CD4-positive, alpha-beta T cell (primary cell): ENCODE measurements around the gene SLC39A5. TPM values are rescaled to one million over a fixed set of nuclear protein-coding genes. Genes with fewer than 3 reads are reported as not detected.

Source experiments
- ATAC-seq: fragments of 200-7000 bp; cut with Tn5 transposase; one replicate; pipeline ENCODE4 v1.10.0; 2022; ENCODE audit warnings: mild to moderate bottlenecking; ENCODE audit not compliant: poor library complexity
- CTCF ChIA-PET: fragments of 350-600 bp; sonication (Branson Sonifier 250); formaldehyde crosslinking; loops from one replicate; lab custom pipeline; 2021; ENCODE audit warnings: antibody characterized with exemption, inconsistent platforms; lab: Charles Lee
- POLR2A ChIA-PET: fragments of 350-600 bp; sonication (Branson Sonifier 250); formaldehyde crosslinking; loops from one replicate; lab custom pipeline; 2021; ENCODE audit warnings: antibody characterized with exemption, inconsistent platforms; lab: Charles Lee
- DNase-seq, 14 experiments: peaks; one replicate each; pipeline ENCODE4 v3.0.0-alpha.2; 2013 to 2020; ENCODE audit warnings: mixed read lengths in 2 of 14
- H3K27ac ChIP-seq, 2 donors: one replicate each; pipeline versions ENCODE4 v1.5.1 to v1.7.0; 2013; ENCODE audit warnings: low read length in 2 of 2, low read depth in 1 of 2, mild to moderate bottlenecking in 1 of 2
- H3K27me3 ChIP-seq, 2 experiments: 1 replicate in 1 of 2; 2 replicates in 1 of 2; pipeline versions ENCODE4 v1.6.1 to v1.7.0; 2013; ENCODE audit warnings: low read length in 2 of 2, control low read depth in 1 of 2, mild to moderate bottlenecking in 1 of 2, moderate library complexity in 1 of 2; ENCODE audit not compliant: insufficient read depth in 2 of 2, control insufficient read depth in 1 of 2
- H3K36me3 ChIP-seq: one replicate; pipeline ENCODE4 v1.6.1; 2013; ENCODE audit warnings: low read length, control low read depth; ENCODE audit not compliant: insufficient read depth
- H3K4me1 ChIP-seq: one replicate; pipeline ENCODE4 v1.6.1; 2013; ENCODE audit warnings: low read length, control low read depth; ENCODE audit not compliant: insufficient read depth
- H3K4me3 ChIP-seq: one replicate; pipeline ENCODE4 v1.5.1; 2013; ENCODE audit warnings: mild to moderate bottlenecking, low read length, moderate library complexity
- H3K9me3 ChIP-seq, 2 experiments: 1 replicate in 1 of 2; 2 replicates in 1 of 2; pipeline versions ENCODE4 v1.6.1 to v1.7.0; 2013; ENCODE audit warnings: low read length in 2 of 2, mild to moderate bottlenecking in 2 of 2, control low read depth in 1 of 2, moderate library complexity in 1 of 2; ENCODE audit not compliant: control insufficient read depth in 1 of 2, insufficient read depth in 1 of 2
- H3K27ac Mint-ChIP-seq: one replicate; pipeline ENCODE4 v1.8.0; 2020; ENCODE audit warnings: mixed read lengths
- H3K27me3 Mint-ChIP-seq: one replicate; pipeline ENCODE4 v1.8.0; 2021; ENCODE audit warnings: mixed read lengths
- H3K36me3 Mint-ChIP-seq: one replicate; pipeline ENCODE4 v1.8.0; 2021; ENCODE audit warnings: low read depth, mixed read lengths
- H3K4me1 Mint-ChIP-seq: one replicate; pipeline ENCODE4 v1.8.0; 2021; ENCODE audit warnings: low read depth, mixed read lengths
- H3K4me3 Mint-ChIP-seq: one replicate; pipeline ENCODE4 v1.8.0; 2020; ENCODE audit warnings: mild to moderate bottlenecking, mixed read lengths
- H3K9me3 Mint-ChIP-seq: one replicate; pipeline ENCODE4 v1.8.0; 2020; ENCODE audit warnings: mixed read lengths
- intact Hi-C, 2 experiments: fragments of 100-400 bp; cut with DNase I in 1 of 2; cut with micrococcal nuclease in 1 of 2; formaldehyde crosslinking; loops; one replicate each; pipeline versions ENCODE4 v1.15.1 to v1.9.0; 2023 to 2025; cut with DNase I, micrococcal nuclease
- total RNA-seq, 174 experiments: library from RNA in 2 of 174; stranded (reverse) in 2 of 174; gene quantifications; one replicate each; pipeline ENCODE4 v1.2.3 and lab custom pipeline; 2021 to 2026
- TF ChIP-seq, protein P1 (sequence below): fragments of 200-600 bp; IDR thresholded peaks from one replicate; pipeline ENCODE4 v1.8.0; 2022; ENCODE audit warnings: antibody characterized with exemption, mild to moderate bottlenecking

Gene SLC39A5
- total RNA-seq, 2 experiments from 2014 or later, result 0.33 TPM; not detected in 1

DNA sequence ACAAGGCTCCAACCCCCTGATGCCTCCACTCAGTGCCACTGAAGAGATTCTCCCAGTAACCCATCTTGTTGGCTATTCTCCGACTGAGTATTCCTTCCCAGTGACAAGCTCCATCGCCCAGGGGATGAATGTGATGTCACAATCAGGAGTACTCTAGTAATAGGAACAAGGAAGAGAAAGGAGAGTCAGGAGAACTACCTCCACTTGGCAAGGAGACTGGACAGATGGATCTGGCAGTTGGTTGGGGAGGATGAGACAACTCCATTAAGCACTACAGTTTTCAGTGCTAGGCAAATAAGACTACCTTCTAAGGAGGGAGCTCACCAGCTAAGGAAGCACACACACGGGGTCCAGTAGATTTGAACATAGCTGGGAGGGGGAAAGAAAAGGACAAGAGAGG lies 13.4 kb upstream of the SLC39A5 start:
- H3K9me3 ChIP-seq, result no peaks in the 10 kb centered on the region
- DNase-seq (no peak), ATAC-seq (no peak)
- ChIA-PET CTCF (no interaction called here), POLR2A (no interaction called here)
- peaks cover 47% of the 10 kb centered on the region for H3K36me3 ChIP-seq
- Mint-ChIP-seq H3K4me1 (peaks cover 24% of the 10 kb centered on the region), H3K4me3 (no peak overlapping the region), H3K36me3 (peaks cover 57% of the 10 kb centered on the region), H3K27me3 (no peaks in the 10 kb centered on the region), H3K9me3 (no peaks in the 10 kb centered on the region), H3K27ac (no peak overlapping the region)
- H3K27ac ChIP-seq, result no peak overlapping the region
- peaks cover 19% of the 10 kb centered on the region for H3K4me1 ChIP-seq
- intact Hi-C loops, result no loop called here
- TF ChIP-seq, protein P1, sequence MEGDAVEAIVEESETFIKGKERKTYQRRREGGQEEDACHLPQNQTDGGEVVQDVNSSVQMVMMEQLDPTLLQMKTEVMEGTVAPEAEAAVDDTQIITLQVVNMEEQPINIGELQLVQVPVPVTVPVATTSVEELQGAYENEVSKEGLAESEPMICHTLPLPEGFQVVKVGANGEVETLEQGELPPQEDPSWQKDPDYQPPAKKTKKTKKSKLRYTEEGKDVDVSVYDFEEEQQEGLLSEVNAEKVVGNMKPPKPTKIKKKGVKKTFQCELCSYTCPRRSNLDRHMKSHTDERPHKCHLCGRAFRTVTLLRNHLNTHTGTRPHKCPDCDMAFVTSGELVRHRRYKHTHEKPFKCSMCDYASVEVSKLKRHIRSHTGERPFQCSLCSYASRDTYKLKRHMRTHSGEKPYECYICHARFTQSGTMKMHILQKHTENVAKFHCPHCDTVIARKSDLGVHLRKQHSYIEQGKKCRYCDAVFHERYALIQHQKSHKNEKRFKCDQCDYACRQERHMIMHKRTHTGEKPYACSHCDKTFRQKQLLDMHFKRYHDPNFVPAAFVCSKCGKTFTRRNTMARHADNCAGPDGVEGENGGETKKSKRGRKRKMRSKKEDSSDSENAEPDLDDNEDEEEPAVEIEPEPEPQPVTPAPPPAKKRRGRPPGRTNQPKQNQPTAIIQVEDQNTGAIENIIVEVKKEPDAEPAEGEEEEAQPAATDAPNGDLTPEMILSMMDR, result no peak
- no peaks in the 10 kb centered on the region for H3K27me3 ChIP-seq
- H3K4me3 ChIP-seq, result no peak overlapping the region

DNA sequence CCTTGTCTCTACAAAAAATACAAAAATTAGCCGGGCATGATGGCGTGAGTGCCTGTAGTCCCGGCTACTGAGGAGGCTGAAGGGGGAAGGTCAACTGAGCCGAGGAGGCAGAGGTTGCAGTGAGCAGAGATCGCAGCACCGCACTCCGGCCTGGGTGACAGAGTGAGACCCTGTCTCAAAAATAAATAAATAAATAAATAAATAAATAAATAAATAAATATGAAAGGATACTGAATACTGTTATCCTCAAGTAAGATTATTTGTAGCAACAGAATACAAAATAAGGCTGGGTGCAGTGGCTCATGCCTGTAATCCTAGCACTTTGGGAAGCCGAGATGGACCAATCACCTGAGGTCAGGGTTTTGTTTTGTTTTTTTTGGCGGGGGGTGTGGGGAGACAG lies 10.0 kb upstream of the SLC39A5 start:
- ATAC-seq, result no peak
- H3K4me3 ChIP-seq, result no peak overlapping the region
- ChIA-PET POLR2A (interaction anchor here (0.9 to 4.1 kb wide), 3 partner anchors 15 to 101 kb away, joined by 3 to 62 read pairs (median 34); partner anchors contain the start of genes ESYT1 and ZC3H10), CTCF (interaction anchor here (1.2 to 4.8 kb wide), 3 partner anchors 14 to 30 kb away, joined by 3 to 31 read pairs (median 26); partner anchors contain the start of gene SMARCC2)
- intact Hi-C loops, result loop anchor here (5.0 to 10.0 kb wide), 2 partner anchors 37 to 175 kb away; partner anchors contain the start of genes ANKRD52 (in 1 of the 2) and RPS26 (in 1 of the 2)
- no peak overlapping the region for H3K27ac ChIP-seq
- peaks cover 50% of the 10 kb centered on the region for H3K4me1 ChIP-seq
- DNase-seq, result no peak
- Mint-ChIP-seq H3K4me1 (peaks cover 51% of the 10 kb centered on the region), H3K4me3 (peak overlapping the region; percentile 23), H3K27me3 (no peaks in the 10 kb centered on the region), H3K36me3 (peaks cover 34% of the 10 kb centered on the region), H3K27ac (peak overlapping the region; percentile 100), H3K9me3 (no peaks in the 10 kb centered on the region)
- no peaks in the 10 kb centered on the region for H3K9me3 ChIP-seq
- no peaks in the 10 kb centered on the region for H3K27me3 ChIP-seq
- TF ChIP-seq, protein P1, result no peak
- peaks cover 15% of the 10 kb centered on the region for H3K36me3 ChIP-seq

DNA sequence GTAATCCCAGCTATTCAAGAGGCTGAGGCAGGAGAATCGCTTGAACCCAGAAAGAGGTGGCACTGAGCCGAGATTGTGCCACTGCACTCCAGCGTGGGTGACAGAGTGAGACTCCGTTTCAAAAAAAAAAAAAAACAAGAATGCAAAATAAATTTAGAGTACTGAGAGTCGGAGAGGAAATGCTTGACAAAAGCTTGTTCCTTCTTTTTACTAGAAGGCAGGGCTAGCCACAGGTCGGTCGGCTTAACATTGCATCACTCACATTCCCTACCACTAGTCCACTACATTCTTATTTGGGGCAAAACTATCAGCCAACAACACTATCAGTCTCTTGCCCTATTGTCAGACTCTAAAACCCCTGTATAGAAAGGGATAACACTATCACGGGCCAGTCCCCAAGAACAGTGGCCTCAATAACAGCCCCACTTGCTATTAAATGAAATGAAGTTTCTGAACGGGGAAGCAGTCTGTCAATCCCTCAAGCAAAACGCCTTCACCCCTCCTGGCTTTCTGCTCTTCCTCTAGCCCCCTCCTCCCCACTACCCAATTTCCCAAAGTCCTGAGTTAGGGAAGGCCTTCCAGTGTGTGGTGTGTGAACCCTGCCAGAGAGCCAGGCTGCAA lies 9.1 kb upstream of the SLC39A5 start:
- Histone ChIP-seq H3K27me3 (no peaks in the 10 kb centered on the region), H3K4me3 (peak overlapping the region; percentile 83), H3K9me3 (no peaks in the 10 kb centered on the region), H3K36me3 (peaks cover 11% of the 10 kb centered on the region), H3K4me1 (peaks cover 56% of the 10 kb centered on the region), H3K27ac (peak overlapping the region; percentile 97 to 98)
- ATAC-seq (no peak), DNase-seq (peak in 3 of 14 experiments; percentile 9 to 37 (median 35))
- Mint-ChIP-seq H3K9me3 (no peaks in the 10 kb centered on the region), H3K4me1 (peaks cover 55% of the 10 kb centered on the region), H3K36me3 (peaks cover 27% of the 10 kb centered on the region), H3K4me3 (peak overlapping the region; percentile 98), H3K27me3 (no peaks in the 10 kb centered on the region), H3K27ac (peak overlapping the region; percentile 100)
- intact Hi-C loops, result loop anchor here (5.0 to 10.0 kb wide), 2 partner anchors 37 to 176 kb away; partner anchors contain the start of genes ANKRD52 (in 1 of the 2) and RPS26 (in 1 of the 2)
- POLR2A ChIA-PET, result interaction anchor here (0.9 to 4.1 kb wide), 8 partner anchors 16 to 505 kb away, joined by 3 to 62 read pairs (median 21); partner anchors contain the start of genes COQ10A, ESYT1, NACA and ORMDL2
- CTCF ChIA-PET, result interaction anchor here (0.7 to 4.8 kb wide), 5 partner anchors 15 to 102 kb away, joined by 3 to 31 read pairs (median 23); partner anchors contain the start of genes SMARCC2 and ZC3H10
- TF ChIP-seq, protein P1, result no peak
